Measurements from ENCODE around the gene TMPRSS9. TPM values are rescaled to one million over a fixed set of nuclear protein-coding genes. Genes with fewer than 3 reads are reported as not detected.

The TMPRSS9 gene
- total and polyA plus RNA-seq, 2 of the 13 experiments (the other 11 are each of a cell fraction or from before 2014, with no cell fraction given), result 2.5 to 5.2 TPM

DNA sequence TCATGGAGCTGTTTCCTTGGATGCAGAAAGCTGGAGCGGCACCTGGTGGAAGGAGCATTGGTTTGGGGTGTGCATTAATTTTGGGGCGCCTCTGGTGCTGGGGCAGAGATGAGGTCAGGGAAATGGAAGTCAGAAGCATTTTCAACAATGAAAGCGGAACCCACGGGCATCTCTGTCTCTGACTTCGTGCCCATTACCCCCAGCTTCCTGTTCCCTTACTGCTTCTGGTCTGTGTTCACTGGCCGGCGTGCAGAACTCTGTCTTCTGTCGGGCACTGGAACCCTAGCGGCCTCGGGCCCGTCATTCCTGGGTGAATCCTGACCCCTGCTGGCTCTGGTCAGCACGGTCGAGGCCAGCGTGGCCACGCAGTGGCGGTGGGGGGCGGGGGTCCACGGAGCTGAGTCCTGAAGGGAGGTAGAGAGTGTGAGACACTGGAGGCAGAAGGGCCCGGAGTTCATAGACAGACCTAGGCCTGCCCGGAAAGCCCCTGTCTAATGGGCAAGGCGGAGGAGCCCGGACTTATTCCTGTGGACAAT, 44.2 kb upstream of the TMPRSS9 start (continued):
- TF ChIP-seq, protein P1, sequence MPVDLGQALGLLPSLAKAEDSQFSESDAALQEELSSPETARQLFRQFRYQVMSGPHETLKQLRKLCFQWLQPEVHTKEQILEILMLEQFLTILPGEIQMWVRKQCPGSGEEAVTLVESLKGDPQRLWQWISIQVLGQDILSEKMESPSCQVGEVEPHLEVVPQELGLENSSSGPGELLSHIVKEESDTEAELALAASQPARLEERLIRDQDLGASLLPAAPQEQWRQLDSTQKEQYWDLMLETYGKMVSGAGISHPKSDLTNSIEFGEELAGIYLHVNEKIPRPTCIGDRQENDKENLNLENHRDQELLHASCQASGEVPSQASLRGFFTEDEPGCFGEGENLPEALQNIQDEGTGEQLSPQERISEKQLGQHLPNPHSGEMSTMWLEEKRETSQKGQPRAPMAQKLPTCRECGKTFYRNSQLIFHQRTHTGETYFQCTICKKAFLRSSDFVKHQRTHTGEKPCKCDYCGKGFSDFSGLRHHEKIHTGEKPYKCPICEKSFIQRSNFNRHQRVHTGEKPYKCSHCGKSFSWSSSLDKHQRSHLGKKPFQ (CRISPR knock-in tag; IDR thresholded peaks at IDR 0.05; ENCODE audit: insufficient replicate concordance), result peak; percentile 83
- no peak for TF ChIP-seq SMAD9 (CRISPR knock-in tag; IDR thresholded peaks at IDR 0.05)
- no peak for TF ChIP-seq SNAI1 (CRISPR knock-in tag; IDR thresholded peaks at IDR 0.05; ENCODE audit: borderline replicate concordance)
- TF ChIP-seq, protein P2, sequence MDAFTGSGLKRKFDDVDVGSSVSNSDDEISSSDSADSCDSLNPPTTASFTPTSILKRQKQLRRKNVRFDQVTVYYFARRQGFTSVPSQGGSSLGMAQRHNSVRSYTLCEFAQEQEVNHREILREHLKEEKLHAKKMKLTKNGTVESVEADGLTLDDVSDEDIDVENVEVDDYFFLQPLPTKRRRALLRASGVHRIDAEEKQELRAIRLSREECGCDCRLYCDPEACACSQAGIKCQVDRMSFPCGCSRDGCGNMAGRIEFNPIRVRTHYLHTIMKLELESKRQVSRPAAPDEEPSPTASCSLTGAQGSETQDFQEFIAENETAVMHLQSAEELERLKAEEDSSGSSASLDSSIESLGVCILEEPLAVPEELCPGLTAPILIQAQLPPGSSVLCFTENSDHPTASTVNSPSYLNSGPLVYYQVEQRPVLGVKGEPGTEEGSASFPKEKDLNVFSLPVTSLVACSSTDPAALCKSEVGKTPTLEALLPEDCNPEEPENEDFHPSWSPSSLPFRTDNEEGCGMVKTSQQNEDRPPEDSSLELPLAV (CRISPR knock-in tag; conservative IDR thresholded peaks at IDR 0.05; ENCODE audit: low read depth), result no peak
- TF ChIP-seq MED1 (CRISPR knock-in tag; IDR thresholded peaks at IDR 0.05), result 0 out of 2 replicates have a peak, but pooled peaks have one; percentile 10
- no peak for TF ChIP-seq ZNF230 (CRISPR knock-in tag; IDR thresholded peaks at IDR 0.05)
- TF ChIP-seq, protein P3, sequence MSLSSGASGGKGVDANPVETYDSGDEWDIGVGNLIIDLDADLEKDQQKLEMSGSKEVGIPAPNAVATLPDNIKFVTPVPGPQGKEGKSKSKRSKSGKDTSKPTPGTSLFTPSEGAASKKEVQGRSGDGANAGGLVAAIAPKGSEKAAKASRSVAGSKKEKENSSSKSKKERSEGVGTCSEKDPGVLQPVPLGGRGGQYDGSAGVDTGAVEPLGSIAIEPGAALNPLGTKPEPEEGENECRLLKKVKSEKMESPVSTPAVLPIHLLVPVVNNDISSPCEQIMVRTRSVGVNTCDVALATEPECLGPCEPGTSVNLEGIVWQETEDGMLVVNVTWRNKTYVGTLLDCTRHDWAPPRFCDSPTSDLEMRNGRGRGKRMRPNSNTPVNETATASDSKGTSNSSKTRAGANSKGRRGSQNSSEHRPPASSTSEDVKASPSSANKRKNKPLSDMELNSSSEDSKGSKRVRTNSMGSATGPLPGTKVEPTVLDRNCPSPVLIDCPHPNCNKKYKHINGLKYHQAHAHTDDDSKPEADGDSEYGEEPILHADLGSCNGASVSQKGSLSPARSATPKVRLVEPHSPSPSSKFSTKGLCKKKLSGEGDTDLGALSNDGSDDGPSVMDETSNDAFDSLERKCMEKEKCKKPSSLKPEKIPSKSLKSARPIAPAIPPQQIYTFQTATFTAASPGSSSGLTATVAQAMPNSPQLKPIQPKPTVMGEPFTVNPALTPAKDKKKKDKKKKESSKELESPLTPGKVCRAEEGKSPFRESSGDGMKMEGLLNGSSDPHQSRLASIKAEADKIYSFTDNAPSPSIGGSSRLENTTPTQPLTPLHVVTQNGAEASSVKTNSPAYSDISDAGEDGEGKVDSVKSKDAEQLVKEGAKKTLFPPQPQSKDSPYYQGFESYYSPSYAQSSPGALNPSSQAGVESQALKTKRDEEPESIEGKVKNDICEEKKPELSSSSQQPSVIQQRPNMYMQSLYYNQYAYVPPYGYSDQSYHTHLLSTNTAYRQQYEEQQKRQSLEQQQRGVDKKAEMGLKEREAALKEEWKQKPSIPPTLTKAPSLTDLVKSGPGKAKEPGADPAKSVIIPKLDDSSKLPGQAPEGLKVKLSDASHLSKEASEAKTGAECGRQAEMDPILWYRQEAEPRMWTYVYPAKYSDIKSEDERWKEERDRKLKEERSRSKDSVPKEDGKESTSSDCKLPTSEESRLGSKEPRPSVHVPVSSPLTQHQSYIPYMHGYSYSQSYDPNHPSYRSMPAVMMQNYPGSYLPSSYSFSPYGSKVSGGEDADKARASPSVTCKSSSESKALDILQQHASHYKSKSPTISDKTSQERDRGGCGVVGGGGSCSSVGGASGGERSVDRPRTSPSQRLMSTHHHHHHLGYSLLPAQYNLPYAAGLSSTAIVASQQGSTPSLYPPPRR (CRISPR knock-in tag; IDR thresholded peaks at IDR 0.05; ENCODE audit: borderline replicate concordance), result no peak
- no peak for TF ChIP-seq HOXA3 (CRISPR knock-in tag; IDR thresholded peaks at IDR 0.05)
- TF ChIP-seq, protein P4, sequence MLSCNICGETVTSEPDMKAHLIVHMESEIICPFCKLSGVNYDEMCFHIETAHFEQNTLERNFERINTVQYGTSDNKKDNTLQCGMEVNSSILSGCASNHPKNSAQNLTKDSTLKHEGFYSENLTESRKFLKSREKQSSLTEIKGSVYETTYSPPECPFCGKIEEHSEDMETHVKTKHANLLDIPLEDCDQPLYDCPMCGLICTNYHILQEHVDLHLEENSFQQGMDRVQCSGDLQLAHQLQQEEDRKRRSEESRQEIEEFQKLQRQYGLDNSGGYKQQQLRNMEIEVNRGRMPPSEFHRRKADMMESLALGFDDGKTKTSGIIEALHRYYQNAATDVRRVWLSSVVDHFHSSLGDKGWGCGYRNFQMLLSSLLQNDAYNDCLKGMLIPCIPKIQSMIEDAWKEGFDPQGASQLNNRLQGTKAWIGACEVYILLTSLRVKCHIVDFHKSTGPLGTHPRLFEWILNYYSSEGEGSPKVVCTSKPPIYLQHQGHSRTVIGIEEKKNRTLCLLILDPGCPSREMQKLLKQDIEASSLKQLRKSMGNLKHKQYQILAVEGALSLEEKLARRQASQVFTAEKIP (CRISPR knock-in tag; IDR thresholded peaks at IDR 0.05; ENCODE audit: borderline replicate concordance), result no peak
- TF ChIP-seq HDAC1 (CRISPR knock-in tag; IDR thresholded peaks at IDR 0.05), result peak; percentile 59
- no peak for TF ChIP-seq ZNF549 (CRISPR knock-in tag; IDR thresholded peaks at IDR 0.05)
- TF ChIP-seq MLLT10 (CRISPR knock-in tag; IDR thresholded peaks at IDR 0.05), result no peak
- TF ChIP-seq, protein P5, sequence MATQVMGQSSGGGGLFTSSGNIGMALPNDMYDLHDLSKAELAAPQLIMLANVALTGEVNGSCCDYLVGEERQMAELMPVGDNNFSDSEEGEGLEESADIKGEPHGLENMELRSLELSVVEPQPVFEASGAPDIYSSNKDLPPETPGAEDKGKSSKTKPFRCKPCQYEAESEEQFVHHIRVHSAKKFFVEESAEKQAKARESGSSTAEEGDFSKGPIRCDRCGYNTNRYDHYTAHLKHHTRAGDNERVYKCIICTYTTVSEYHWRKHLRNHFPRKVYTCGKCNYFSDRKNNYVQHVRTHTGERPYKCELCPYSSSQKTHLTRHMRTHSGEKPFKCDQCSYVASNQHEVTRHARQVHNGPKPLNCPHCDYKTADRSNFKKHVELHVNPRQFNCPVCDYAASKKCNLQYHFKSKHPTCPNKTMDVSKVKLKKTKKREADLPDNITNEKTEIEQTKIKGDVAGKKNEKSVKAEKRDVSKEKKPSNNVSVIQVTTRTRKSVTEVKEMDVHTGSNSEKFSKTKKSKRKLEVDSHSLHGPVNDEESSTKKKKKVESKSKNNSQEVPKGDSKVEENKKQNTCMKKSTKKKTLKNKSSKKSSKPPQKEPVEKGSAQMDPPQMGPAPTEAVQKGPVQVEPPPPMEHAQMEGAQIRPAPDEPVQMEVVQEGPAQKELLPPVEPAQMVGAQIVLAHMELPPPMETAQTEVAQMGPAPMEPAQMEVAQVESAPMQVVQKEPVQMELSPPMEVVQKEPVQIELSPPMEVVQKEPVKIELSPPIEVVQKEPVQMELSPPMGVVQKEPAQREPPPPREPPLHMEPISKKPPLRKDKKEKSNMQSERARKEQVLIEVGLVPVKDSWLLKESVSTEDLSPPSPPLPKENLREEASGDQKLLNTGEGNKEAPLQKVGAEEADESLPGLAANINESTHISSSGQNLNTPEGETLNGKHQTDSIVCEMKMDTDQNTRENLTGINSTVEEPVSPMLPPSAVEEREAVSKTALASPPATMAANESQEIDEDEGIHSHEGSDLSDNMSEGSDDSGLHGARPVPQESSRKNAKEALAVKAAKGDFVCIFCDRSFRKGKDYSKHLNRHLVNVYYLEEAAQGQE (IDR thresholded peaks at IDR 0.05; ENCODE audit: borderline replicate concordance in 1 of 2, low read depth in 1 of 2, low read length in 2 of 2), result no peak
- no peak for TF ChIP-seq ZNF160 (CRISPR knock-in tag; IDR thresholded peaks at IDR 0.05)
- TF ChIP-seq NAIF1 (CRISPR knock-in tag; IDR thresholded peaks at IDR 0.05; ENCODE audit: borderline replicate concordance), result no peak
- TF ChIP-seq ZNF746 (CRISPR knock-in tag; IDR thresholded peaks at IDR 0.05), result no peak
